COR-L47 (cell line): Measurements from ENCODE around the gene SERPINA6.
"Not testable (repeated sequence)": the region's sequence is repeated elsewhere in the genome, so short reads cannot be mapped to it uniquely, and the experiment has no call there.

Experiments used
- DNase-seq: peaks from one replicate; lab custom pipeline; 2025; lab: John Stamatoyannopoulos, UW

SERPINA6 gene

DNA sequence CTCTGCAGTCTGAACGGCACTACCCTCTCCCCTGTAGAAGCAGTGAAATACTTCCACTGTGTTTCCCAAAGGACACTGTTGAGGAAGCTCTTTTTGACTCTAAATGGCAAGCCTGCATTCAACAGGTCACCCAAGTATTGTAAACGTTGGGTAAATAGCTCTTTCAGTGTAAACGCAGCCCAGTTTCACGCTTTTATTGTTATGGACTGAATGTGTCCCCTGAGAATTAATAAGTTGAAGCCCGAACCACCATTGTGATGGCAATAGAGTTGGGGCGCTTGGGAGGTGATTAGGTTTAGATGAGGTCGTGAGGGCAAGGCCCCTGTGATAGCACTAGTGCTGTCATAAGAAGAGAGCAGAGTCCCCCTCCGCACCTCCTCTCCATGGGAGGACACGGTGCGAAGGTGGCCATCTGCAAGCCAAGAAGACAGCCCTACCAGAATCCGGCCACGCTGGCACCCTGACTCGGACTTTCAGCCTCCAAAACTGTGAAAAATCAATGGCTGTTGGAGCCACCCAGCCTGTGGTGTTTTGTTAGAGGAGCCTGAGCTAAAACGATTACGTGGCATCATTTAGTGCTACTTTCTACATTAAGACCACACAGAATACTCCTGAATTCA lies 31.1 kb downstream of the SERPINA6 start:
- no peak for DNase-seq

DNA sequence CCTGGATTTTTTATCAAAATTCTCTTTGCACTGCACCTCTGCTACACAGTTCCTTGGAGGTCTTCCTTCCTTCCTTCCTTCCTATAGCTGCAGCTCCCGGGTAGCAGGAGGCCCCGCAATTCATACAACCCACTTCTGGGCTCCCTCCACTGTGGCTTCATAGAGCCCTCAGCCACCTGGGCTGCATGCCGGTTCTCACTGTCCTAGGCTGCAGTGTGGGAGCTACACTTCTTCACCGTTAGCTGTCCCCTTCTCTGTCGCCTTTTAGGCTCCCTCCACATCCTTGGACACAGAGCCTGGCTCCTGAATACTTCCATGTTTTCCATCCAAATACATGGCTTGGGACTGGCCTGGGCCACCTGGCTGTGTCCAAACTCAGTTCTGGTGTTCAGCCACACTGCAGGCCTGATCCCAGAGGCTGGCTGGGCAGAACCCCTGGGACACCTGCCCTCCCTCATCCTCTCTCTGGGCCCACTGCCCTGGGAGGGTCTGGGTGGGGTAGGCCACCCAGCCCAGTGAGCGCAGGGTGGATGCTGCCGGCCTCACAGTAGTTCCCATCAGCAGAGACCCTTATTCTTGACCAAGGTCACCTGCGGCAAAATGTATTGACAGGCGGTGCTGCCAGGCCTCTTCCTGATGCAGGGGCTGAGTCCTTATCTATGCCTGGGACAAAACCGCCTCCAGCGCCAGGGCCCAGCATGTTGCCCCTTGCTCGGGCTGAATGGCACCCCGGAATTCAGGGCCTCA lies 31.8 kb downstream of the SERPINA6 start:
- DNase-seq = no peak

DNA sequence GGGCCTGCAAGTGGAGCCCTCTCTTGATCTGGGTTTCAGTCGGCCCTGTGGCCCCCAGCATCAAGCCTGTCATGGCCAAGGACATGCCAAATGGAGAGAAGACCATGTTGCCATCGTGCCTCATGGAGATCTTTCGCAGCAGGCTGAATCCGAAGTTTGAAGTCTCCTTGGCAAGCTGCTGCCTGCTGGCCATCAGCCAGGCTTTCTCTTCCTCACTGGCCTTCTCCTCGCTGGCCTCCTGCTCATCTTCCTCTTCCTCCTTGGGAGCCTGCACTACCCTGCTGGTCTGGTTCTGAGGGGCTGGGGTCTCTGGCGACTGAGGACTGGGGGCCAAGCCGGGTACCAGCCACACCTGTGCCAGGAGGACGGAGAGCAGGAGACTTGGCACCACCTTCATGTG lies 32.9 kb downstream of the SERPINA6 start:
- DNase-seq = no peak

DNA sequence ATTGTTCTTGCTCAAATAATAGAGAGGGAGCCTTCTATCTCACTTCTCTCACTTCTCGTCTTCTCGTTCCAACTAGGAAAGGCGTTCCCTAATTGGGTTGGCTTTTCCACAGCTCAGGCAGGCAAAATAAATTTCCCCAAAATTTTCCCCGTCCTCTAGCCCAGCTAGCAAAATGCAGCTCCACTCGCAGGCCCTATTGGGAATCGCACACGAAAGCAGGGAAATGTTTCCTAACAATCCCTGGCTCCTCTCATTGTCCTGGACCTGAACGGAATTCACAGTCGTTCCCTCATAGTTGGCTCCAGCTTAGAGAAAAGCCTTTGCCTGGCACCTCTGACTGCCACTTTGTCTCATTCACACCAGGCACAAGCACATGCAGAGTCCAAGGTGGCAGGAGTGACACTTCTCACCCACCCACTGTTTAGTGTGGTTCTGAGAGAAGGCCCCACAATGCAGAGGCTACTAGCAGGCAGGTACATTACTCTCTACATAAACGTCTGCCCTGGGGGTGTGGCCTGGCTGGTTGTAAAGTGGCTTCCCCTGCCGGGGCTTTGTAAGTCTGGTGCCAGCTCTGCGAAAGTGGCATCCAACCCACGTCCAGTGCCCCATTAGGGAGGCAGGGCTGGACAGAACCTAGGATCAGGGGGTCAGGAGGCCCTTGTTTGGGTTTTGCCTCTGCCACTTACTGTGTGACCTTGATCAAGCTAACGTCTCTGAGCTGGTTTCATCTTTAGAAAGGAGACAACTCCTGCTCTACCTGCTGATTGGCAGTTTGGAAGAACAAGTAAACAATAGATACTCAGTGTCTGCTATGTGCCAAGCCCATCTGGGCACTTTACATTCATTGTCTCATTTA lies 34.3 kb downstream of the SERPINA6 start:
- no peak for DNase-seq

DNA sequence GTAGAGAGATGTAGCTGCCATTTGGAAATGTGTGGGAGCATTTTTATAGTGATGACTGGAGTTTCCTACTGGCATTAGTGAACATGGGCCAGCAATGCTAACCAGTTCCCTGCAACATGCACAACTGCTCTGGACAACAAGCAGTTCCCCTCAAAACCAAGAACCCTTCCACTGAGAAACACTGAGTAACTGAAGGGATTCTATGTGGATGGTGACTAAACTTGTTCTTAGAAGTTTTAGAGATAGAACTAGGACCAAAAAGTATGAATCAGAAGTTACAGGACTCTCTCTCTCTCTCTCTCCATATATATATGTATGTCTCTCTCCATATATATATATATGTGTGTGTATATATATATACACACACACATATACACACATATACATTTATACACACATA lies 38.0 kb downstream of the SERPINA6 start:
- no peak for DNase-seq

DNA sequence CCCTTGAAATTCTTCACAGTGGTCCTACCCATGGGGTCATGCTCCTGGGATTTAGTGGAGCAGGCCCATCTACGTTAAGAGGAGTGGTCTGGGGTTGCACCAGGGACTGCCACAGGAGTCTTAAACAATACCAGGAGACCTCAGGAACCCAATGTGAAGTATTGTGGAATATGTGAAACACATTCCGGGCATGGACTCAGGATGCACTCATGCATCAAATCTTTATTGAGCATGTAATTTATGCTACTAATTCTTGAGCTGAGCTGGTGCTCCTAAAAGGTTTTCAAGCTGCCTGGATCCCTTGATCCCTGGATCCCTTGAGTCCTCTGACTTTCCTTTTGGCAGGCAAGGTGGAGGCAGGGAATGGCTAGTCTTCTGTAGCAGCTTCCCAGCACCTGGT lies 38.9 kb downstream of the SERPINA6 start:
- DNase-seq = no peak

DNA sequence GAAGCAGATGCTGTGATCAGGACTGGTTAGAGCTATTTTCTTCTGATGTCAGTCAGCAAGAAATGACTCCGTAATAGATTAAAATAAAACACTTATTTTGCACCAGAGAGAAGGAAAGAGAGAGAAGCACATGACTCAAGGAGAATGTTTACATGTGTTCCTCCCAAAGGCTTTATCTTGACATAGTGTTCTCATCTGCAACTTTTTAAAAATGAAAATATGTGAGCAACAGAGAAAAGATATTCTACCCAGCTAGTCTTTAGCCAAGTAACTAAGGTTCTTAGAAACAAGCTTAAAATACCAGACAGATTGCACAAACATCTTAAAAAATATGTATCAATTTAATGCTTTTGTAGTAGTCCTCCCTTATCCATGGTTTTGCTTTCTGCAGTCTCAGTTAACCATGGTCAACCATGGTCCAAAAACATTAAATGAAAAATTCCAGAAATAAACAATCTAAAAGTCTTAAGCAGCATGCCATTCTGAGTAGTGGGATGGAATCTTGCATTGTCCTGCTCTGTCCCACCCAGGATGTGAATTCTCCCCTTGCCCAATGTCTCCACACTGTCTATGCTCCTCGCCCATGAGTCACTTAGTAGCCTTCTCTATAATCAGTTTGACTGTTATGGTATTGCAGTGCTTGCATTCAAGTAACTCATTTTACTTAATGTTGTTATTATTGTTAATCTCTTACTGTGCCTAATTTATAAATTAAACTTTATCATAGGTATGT lies 40.0 kb downstream of the SERPINA6 start:
- no peak for DNase-seq

DNA sequence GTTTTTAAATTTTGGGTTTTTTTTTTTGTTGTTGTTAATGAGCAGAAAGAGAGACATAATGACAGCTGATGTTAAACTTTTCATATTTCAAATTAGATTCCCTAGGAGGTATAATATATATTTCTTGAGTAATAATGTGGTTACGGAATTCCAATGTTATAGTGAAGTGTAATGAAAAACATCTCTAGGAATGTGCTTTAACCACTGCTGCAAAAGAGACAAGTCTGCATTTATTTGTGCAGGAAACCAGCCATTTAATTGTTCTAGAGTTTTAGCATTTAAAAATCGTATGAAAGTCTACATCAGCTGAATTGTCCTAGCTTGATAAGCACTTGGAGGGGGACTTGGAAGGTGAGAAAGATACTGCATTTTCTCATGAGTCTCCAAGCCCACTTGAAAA lies 44.4 kb downstream of the SERPINA6 start:
- no peak for DNase-seq

DNA sequence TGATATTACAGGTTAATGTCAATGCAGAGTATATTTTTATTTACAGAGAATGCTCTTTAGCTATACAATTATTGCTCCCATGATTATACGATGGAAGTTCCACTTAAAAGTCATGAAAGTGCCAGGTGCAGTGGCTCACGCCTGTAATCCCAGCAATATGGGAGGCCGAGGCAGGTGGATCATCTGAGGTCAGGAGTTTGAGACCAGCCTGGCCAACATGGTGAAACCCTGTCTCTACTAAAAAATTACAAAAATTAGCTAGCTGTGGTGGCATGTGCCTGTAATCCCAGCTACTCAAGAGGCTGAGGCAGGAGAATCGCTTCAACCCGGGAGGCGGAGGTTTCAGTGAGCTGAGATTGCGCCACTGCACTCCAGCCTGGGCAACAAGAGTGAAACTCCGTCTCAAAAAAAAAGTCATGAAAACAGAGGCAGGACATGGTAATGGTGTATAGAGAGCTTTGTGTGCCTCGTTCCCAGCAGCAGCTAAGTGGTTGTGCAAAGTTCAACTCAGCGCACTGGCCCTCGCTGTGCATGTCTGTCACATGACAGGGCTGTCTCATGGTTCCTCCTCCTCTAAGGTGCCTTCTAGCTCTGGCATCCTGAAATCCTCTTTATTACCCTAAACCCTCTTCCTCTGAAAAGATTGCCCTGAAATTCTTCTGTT lies 46.1 kb downstream of the SERPINA6 start:
- DNase-seq = not testable (repeated sequence)

DNA sequence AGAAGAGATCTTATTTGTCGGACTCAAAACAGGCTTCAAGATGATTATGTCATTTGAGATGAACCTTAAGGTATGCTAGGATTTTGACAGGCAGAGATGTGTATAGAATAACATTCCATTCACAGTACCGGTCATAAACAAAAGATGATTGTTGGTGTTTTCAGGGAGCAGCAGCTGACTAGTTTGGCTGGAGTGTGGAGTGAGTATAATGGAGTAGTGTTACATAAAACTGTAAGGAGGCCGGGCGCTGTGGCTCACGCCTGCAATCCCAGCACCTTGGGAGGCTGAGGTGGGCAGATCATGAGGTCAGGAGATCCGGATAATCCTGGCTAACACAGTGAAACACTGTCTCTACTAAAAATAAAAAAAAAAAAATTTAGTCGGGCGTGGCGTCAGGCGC lies 54.0 kb downstream of the SERPINA6 start:
- no peak for DNase-seq

DNA sequence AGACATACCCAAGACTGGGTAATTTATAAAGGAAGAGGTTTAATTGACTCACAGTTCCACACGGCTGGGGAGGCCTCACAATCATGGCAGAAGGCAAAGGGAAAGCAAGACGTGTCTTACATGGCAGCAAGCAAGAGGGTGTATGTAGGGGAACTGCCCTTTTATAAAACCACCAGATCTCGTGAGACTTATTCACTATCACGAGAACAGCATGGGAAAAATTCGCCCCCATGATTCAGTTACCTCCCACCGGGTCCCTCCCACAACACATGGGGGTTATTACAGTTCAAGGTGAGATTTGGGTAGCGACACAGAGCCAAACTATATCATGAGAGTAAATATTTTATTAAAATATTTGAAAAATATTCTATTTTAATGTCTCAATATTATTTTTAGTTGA lies 54.6 kb downstream of the SERPINA6 start:
- not testable (repeated sequence) for DNase-seq

DNA sequence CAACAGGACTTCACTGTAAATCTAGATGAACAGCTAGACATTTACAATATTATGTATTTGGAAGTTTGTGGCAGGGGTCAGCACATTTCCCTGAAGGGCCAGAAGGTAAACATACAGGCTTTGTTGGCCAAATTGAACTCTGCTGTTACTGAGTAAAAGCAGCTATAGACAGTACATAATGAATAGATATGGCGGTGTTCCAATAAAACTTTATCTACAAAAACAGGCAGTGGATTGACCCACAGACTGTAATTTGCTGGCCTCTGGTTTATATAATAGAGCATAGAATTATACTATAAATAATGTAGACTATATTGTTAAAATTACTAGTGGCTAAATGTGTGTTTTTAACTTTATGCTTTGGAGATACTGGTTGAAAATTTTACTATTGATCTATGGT lies 55.8 kb downstream of the SERPINA6 start:
- DNase-seq = no peak

DNA sequence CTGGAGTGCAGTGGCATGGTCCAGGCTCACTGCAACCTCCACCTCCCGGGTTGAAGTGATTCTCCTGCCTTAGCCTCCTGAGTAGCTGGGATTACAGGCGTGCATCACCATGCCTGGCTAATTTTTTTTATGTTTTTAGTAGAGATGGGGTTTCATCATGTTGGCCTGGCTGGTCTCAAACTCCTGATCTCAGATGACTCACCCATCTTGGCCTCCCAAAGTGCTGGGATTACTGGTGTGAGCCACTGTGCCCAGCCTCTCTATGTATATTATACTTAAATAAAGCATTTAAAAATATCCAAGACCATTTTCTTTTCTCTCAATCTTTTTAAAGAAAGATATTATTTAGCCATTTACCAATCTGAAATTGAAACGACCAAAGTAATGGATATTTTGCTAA lies 58.9 kb downstream of the SERPINA6 start:
- not testable (repeated sequence) for DNase-seq
